HEK293T (cell line): ENCODE data around the gene PNLIP.

Experiments
- CTCF ChIA-PET: fragments of 350-600 bp; formaldehyde crosslinking; extraction: SDS; loops from one replicate; lab custom pipeline; 2021; ENCODE audit warnings: antibody characterized with exemption, inconsistent platforms; lab: Yijun Ruan, JAX
- POLR2A ChIA-PET: fragments of 350-600 bp; formaldehyde crosslinking; extraction: SDS; loops from one replicate; lab custom pipeline; 2020; ENCODE audit warnings: antibody characterized with exemption, inconsistent platforms; lab: Yijun Ruan, JAX
- DNase-seq: peaks from one replicate; pipeline ENCODE4 v3.0.0; 2012; ENCODE audit warnings: mixed read lengths; ENCODE audit errors: extremely low spot score
- ARNT ChIP-seq: fragments of 450-650 bp; IDR thresholded peaks from 2 replicates; pipeline ENCODE4 v1.6.1; 2017; ENCODE audit warnings: mild to moderate bottlenecking
- BHLHE40 ChIP-seq: fragments of 450-650 bp; IDR thresholded peaks from 2 replicates; pipeline ENCODE4 v1.6.1; 2016; ENCODE audit warnings: mild to moderate bottlenecking, moderate library complexity, borderline replicate concordance
- CTBP1 ChIP-seq: fragments of 450-650 bp; IDR thresholded peaks from 2 replicates; pipeline ENCODE4 v1.6.1; 2016; ENCODE audit warnings: borderline replicate concordance
- ELF4 ChIP-seq: fragments of 450-650 bp; IDR thresholded peaks from 2 replicates; pipeline ENCODE4 v1.6.1; 2017; ENCODE audit warnings: antibody characterized with exemption
- FOXA1 ChIP-seq: fragments of 450-650 bp; IDR thresholded peaks from 2 replicates; pipeline ENCODE4 v1.6.1; 2016; ENCODE audit warnings: mild to moderate bottlenecking
- FOXK2 ChIP-seq: fragments of 450-650 bp; IDR thresholded peaks from 2 replicates; pipeline ENCODE4 v1.6.1; 2016; ENCODE audit warnings: mild to moderate bottlenecking
- FOXM1 ChIP-seq: fragments of 450-650 bp; IDR thresholded peaks from 2 replicates; pipeline ENCODE4 v1.6.1; 2017; ENCODE audit warnings: mild to moderate bottlenecking, borderline replicate concordance
- HDGF ChIP-seq: fragments of 450-650 bp; IDR thresholded peaks from 2 replicates; pipeline ENCODE4 v1.6.1; 2017; ENCODE audit warnings: antibody characterized with exemption, borderline replicate concordance
- L3MBTL2 ChIP-seq: fragments of 450-650 bp; conservative IDR thresholded peaks from 2 replicates; pipeline ENCODE4 v1.6.1; 2016; ENCODE audit warnings: mild to moderate bottlenecking
- LEF1 ChIP-seq: fragments of 450-650 bp; IDR thresholded peaks from 2 replicates; pipeline ENCODE4 v1.6.1; 2017; ENCODE audit warnings: mild to moderate bottlenecking, borderline replicate concordance
- PKNOX1 ChIP-seq: fragments of 450-650 bp; IDR thresholded peaks from 2 replicates; pipeline ENCODE4 v1.6.1; 2016
- SP1 ChIP-seq: fragments of 450-650 bp; IDR thresholded peaks from 2 replicates; pipeline ENCODE4 v1.6.1; 2017
- TARDBP ChIP-seq: fragments of 450-650 bp; IDR thresholded peaks from 2 replicates; pipeline ENCODE4 v1.6.1; 2016
- ZNF384 ChIP-seq: fragments of 450-650 bp; IDR thresholded peaks from 2 replicates; pipeline ENCODE4 v1.6.1; 2016

The PNLIP gene

DNA sequence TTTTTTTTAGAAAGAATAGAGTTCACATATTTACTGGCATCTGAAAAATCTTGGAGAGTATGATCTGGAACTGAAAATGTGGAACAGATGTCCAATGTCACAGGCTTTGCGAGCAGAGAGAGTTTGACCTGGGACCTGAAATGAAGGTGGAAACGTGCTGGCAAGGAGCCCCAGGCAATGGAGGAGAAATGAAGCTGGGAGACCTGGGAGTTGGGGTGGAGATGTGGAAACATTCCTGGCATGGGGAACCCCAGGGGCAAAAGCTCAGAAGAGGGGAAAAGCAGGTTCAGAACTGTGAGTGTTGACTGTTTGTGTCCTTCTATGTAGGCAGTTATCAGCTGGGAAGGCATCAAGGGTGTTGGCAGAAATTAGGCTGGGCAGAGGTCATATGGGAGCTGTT lies 67.7 kb downstream of the PNLIP start:
- DNase-seq, result no peak
- ChIA-PET CTCF (interaction anchor here (0.7 kb wide), 3 partner anchors 69 to 173 kb away, joined by 3 to 5 read pairs (median 4); no protein-coding TSS in a partner anchor), POLR2A (no interaction called here)
- no peak for TF ChIP-seq L3MBTL2

DNA sequence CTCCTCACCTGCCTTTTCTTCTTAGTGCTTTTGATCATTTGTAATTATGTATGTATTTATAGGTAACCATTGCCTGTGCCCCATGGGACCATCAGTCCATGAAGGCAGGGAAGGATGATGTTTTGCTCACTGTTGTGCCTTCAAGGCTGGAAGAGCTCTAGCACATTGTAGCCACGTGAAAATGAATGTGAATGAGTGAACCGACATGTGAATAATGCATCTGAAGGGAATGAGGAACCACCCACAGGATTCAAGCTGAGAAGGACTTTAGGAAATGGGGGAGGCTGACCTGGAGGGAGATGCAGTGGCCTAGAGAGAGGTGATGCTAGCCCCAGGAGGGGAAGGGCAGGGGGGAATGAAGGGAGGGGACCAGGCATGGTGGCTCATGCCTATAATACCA lies 69.1 kb downstream of the PNLIP start:
- POLR2A ChIA-PET, result no interaction called here
- CTCF ChIA-PET, result no interaction called here
- DNase-seq, result no peak
- TF ChIP-seq ELF4, result no peak
- no peak for TF ChIP-seq SP1
- no peak for TF ChIP-seq LEF1
- no peak for TF ChIP-seq FOXA1
- TF ChIP-seq ARNT, result no peak
- no peak for TF ChIP-seq TARDBP
- TF ChIP-seq PKNOX1, result no peak
- TF ChIP-seq FOXK2, result no peak
- TF ChIP-seq CTBP1, result no peak
- no peak for TF ChIP-seq BHLHE40
- TF ChIP-seq FOXM1, result no peak
- no peak for TF ChIP-seq HDGF

GRCh38 chr10:116615199-116615776 lies 69.6 kb downstream of the PNLIP start:
- ChIA-PET CTCF (no interaction called here), POLR2A (no interaction called here)
- DNase-seq, result no peak
- TF ChIP-seq FOXK2, result no peak
- no peak for TF ChIP-seq ARNT
- TF ChIP-seq HDGF, result no peak
- no peak for TF ChIP-seq SP1
- no peak for TF ChIP-seq CTBP1
- no peak for TF ChIP-seq L3MBTL2
- TF ChIP-seq ELF4, result no peak
- no peak for TF ChIP-seq BHLHE40
- no peak for TF ChIP-seq ZNF384
- no peak for TF ChIP-seq TARDBP
